IPS DF 6.9 (cell line): ENCODE measurements around the gene ITPK1.

Source experiments
- DNase-seq: peaks from one replicate; pipeline ENCODE4 v3.0.0-alpha.2; 2013; ENCODE audit warnings: low read depth, low spot score
- H3K27ac ChIP-seq: one replicate; pipeline ENCODE4 v1.5.1; 2013; ENCODE audit warnings: low read length, control low read depth
- H3K27me3 ChIP-seq: 2 replicates; pipeline ENCODE4 v1.6.1; 2013; ENCODE audit warnings: mild to moderate bottlenecking, low read length; ENCODE audit not compliant: control insufficient read depth, insufficient read depth
- H3K36me3 ChIP-seq: 2 replicates; pipeline ENCODE4 v1.6.1; 2013; ENCODE audit warnings: low read length; ENCODE audit not compliant: control insufficient read depth, insufficient read depth
- H3K4me1 ChIP-seq: 2 replicates; pipeline ENCODE4 v1.6.1; 2013; ENCODE audit warnings: low read length; ENCODE audit not compliant: control insufficient read depth, insufficient read depth
- H3K4me3 ChIP-seq: 2 replicates; pipeline ENCODE4 v1.5.1; 2013; ENCODE audit warnings: mild to moderate bottlenecking, low read length
- H3K9me3 ChIP-seq: 2 replicates; pipeline ENCODE4 v1.6.1; 2013; ENCODE audit warnings: low read length, inconsistent platforms; ENCODE audit not compliant: control insufficient read depth, insufficient read depth
- WGBS: extraction: QIAGEN DNeasy Blood & Tissue Kit; methylation state at CpG from one replicate; pipeline ENCODE4 v1.1.7; 2013; ENCODE audit warnings: mixed read lengths, missing lambda C conversion rate; ENCODE audit not compliant: insufficient read length, insufficient coverage; 5-methylcytosine and 5-hydroxymethylcytosine counted together

ITPK1 gene

DNA sequence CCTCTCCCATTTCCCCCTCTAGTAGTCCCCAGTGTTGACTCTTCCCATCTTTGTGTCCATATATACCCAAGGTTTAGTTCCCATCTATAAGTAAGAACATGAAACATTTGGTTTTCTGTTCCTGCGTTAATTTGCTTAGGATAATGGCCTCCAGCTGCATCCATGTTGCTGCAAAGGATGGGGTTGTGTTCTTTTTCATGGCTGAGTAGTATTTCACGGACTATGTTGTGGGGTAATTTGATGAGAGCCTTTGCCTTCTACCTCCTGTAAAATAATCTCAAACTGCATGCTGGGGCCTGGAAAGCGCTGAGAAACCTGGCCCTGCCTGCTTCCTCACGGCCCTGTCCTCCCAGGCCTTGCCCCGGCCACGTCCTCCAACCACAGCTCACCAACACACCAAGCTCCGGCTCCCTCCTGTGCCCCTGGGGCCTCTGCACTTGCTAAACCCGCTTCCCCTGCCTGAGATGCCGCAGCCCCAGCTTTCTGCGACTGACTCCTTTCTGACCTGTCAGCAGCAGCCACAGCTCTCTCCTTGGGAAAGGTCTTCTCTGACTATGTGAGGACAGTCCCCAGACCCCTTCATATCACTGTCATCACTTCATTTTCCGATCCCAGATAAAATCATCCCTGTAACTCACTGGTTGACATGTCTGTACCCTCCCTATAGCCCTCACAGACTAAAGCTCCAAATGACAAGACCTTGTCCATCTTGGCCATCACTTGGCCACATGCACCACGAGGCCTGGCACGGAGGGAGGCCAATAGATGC is 19.8 kb downstream of the ITPK1 start:
- WGBS, result no CpG with 5 or more reads among the region's 13 CpGs

DNA sequence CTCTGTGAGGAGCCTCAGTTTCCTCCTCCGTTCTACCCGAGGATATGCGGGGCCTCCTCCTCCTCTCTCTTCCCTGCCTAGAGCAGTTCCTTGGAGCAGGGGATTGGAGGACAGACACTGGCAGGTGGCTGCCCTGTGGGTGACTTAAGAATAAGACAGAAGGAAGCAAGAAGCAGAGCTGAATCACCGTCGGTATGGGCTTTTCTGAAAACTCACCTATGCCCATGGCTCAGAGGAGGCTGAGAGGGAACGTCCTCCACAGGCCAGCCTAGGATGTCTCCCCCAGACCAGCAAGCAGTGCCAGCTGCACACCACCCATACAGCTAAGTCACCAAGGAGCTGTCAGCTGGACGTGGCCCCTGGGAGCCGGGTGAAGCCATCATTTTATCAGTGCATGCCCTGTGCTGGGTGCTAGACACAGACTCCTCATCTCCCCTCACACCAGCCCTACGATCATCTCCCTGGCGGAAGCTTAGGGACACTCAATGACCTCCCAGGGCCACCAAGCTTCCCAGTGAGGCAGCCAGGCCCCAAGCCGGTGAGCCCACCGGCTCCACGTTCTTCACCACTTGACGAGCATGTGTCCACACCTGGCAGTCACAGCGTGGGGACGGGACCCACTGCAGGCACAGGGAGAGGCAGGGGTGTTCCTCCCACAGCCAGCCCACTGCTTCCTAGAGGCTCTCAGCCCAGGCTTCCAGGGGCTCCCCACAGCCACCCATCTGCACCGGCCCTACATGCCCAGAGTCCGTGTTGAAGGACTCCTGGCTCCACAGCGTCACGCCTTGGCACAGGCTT is 21.4 kb downstream of the ITPK1 start:
- Histone ChIP-seq H3K27ac (no peak overlapping the region), H3K4me3 (no peak overlapping the region), H3K4me1 (peaks cover 4% of the 10 kb centered on the region), H3K9me3 (no peaks in the 10 kb centered on the region), H3K27me3 (no peaks in the 10 kb centered on the region), H3K36me3 (no peaks in the 10 kb centered on the region)
- WGBS, result no CpG with 5 or more reads among the region's 20 CpGs
- no peak for DNase-seq

More for the DNA sequence above, 19.8 kb downstream of the ITPK1 start:
- H3K4me1 ChIP-seq, result peaks cover 4% of the 10 kb centered on the region
- H3K9me3 ChIP-seq, result no peaks in the 10 kb centered on the region
- H3K27me3 ChIP-seq, result no peaks in the 10 kb centered on the region
- no peaks in the 10 kb centered on the region for H3K36me3 ChIP-seq
- H3K27ac ChIP-seq, result no peak overlapping the region
- DNase-seq, result no peak
- H3K4me3 ChIP-seq, result no peak overlapping the region

DNA sequence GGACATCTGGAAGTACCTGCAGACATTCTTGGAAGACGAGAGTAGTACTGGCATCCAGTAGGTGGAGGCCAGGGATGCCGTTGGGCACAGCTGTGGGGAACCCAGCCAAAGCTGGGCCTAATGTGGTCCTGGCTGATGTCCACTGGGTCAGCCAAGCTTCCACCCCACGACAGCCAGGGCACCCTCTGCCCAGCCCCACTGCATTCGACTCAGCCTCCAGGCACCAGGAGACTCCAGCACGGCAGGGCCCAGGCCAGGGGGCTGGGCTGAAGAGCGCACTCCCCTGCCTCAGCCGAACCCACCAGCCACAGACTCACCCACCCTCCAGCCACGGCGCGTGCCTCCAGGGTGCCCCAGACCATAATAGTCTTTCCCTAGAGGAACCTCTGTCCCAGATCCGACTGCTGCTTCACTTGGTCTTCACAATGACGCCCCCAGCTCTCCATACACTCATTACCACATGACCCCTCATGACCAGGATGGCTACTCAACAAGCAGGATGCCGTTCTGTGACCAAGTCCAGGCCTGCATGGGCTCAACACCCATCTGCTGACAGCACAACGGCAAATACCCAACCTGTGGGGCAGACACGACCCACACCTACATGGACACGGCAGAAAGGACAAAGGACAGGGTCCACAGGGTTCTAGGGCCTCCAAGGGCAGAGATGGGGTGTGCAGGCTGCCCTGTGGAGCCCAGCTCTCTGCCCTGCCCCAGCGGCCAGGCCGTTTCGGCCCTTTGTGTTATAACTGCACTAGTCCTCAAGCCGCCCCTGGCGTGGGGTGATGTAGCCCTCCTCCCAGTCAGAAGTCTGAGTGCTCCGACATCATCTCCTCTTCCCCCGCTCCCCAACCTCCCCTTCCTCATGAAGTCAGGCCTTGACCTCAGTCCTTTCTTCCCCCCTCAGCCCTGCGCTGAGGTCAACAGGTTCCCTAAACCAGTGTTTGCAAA is 22.8 kb downstream of the ITPK1 start:
- Histone ChIP-seq H3K9me3 (no peaks in the 10 kb centered on the region), H3K27me3 (no peaks in the 10 kb centered on the region), H3K4me1 (peaks cover 4% of the 10 kb centered on the region), H3K36me3 (no peaks in the 10 kb centered on the region), H3K27ac (no peak overlapping the region), H3K4me3 (no peak overlapping the region)
- WGBS, result no CpG with 5 or more reads among the region's 24 CpGs
- no peak for DNase-seq

DNA sequence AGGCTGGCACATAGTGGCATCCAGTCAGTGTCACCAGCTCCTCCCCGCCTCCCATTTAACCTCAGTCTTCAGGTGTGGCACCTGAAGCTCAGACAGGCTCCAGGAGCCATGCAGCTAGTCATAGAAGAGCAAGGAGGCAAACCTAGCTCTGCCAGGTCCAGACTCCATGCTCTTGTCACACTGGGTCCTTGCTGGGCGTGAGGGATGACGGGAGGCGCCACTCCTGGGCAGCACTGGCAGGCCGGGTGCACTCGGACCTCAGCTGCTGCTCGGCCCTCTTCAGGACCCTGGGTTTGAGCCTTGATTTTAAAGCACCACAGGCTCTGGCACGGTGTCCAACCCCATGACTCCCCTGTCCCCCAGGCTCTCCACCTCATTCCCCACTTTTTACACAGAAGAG is 24.1 kb downstream of the ITPK1 start:
- Histone ChIP-seq H3K9me3 (no peaks in the 10 kb centered on the region), H3K4me3 (no peak overlapping the region), H3K4me1 (peaks cover 4% of the 10 kb centered on the region), H3K36me3 (no peaks in the 10 kb centered on the region), H3K27me3 (no peaks in the 10 kb centered on the region), H3K27ac (no peak overlapping the region)
- WGBS, result no CpG with 5 or more reads among the region's 8 CpGs
- no peak for DNase-seq

DNA sequence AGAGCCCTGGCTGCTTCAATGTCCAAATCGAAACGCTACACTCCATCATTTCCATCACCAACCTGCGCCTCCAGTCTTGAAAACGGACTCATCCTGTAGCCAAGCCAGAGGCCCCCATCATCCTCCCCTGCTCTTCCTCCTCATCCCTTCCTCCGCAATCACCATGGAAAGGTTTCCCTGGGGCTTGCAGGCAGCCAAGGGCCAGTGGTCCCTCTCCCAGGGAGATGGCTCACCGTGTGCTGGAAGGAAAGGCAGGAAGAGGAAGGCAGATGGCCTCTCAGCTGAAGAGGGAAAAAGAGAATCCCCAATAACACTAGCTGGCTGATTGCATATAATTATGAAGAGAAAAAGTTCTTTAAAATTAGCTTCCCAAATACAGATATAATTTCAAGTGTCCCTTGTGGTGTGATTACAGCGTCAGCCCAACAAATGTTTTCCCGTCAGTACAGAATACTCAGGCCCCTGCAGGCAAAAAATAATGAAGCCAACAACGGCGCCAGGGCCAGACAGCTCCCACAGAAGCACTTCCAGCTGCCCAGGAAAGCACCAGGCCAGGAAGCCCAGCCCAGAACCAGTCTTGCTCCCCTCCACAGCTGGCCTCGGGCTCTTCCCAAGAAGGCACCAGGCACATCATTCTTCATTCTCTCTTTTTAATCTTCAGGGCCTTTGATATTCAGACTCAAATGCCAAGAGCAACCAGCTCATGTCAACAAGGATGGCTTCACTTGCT is 24.7 kb downstream of the ITPK1 start:
- H3K4me1 ChIP-seq, result peaks cover 9% of the 10 kb centered on the region

DNA sequence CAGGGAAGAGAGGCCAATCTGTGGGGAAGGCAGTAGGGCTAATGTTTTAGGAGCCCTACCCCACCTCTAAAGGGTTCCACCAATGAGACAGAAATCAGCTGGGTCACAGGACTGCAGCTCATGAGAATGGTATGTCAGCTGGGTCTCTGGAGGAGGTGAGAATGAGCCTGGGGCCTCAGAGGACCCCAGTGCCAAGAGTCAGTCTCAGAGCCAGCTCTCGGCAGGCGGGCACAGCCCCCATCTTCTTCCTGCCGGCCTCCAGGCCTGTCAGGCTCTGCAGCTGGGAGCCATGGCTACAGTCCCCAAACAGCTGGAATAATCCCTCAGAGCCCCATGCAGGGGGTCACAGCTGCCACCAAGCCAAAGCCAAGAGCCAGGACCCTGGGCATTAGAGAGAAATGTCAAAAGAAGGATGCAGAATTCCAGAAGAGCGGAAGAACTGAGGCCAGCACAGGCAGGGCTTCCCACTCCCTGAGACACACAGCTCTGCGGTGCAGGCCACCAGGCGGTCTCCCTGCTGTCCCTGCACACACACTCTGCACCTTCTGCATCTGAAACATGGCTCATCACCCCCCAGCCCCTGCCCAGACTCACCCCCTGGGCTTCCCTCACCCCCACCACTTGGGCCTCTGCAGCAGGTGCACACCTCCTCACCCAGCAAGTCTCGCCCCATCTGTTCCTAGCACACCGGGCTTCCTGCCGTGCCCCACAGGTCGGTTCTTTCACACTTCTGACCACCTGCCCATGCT is 26.0 kb downstream of the ITPK1 start:
- Histone ChIP-seq H3K36me3 (no peaks in the 10 kb centered on the region), H3K9me3 (no peaks in the 10 kb centered on the region), H3K27me3 (no peaks in the 10 kb centered on the region), H3K4me1 (peaks cover 9% of the 10 kb centered on the region), H3K4me3 (no peak overlapping the region), H3K27ac (no peak overlapping the region)
- no CpG with 5 or more reads among the region's 10 CpGs for WGBS
- no peak for DNase-seq

More for the DNA sequence above, 24.7 kb downstream of the ITPK1 start:
- Histone ChIP-seq H3K27ac (no peak overlapping the region), H3K27me3 (no peaks in the 10 kb centered on the region), H3K36me3 (no peaks in the 10 kb centered on the region), H3K4me3 (no peak overlapping the region), H3K9me3 (no peaks in the 10 kb centered on the region)
- WGBS, result no CpG with 5 or more reads among the region's 11 CpGs
- no peak for DNase-seq

DNA sequence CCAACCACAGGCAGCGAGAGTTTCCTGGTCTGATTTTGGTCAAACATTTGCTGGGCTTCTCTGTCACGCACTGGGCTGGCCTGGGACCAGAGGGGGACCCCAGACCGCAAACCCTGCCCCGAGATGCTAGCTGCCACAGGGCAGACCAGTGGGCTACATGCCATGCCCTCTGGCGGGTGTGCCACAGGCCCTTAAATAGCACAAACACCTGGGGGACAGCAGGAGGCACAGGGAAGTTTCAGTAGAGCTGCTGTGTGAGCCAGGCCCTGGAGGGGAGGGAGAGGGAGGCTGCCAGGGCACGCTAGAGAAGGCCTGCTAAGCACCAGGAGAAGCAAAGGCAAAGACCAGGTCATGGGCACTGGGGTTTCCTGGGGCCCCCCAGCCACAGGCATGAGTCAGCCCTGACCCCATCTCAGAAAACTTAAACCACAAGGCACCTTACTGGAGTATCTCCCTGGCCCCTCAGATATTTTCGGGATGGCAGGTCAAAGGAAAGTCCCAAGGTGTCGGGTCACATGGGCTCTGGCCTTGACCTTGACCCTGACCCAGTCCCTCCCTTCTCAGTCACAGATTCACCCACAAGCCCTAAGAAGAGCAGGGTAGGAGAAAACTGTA is 29.2 kb downstream of the ITPK1 start:
- Histone ChIP-seq H3K36me3 (no peaks in the 10 kb centered on the region), H3K27me3 (no peaks in the 10 kb centered on the region), H3K4me1 (peaks cover 7% of the 10 kb centered on the region), H3K27ac (no peak overlapping the region), H3K4me3 (no peak overlapping the region), H3K9me3 (no peaks in the 10 kb centered on the region)
- WGBS, result no CpG with 5 or more reads among the region's 8 CpGs
- DNase-seq, result no peak

DNA sequence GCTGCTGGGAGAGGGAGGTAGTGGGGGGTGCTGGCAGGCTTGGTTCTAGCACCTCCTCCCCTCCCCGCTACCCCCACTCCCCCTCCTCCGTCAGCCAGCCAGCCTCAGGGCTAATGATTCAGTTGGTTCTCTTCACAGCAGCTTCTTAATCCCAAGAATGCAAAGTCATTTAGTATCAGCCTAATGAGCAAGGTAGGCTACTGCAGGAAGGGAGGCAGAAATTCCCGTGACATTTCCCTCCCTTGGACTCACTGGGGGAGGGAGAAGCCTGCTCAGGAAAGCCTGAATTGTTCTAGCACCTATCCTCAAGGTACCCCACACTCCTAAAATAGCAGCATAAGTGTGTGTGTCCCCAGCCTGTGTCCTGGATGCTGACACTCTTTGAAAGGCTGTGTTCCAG is 29.8 kb downstream of the ITPK1 start:
- no peak overlapping the region for H3K4me3 ChIP-seq
- no CpG with 5 or more reads among the region's 3 CpGs for WGBS
- peaks cover 5% of the 10 kb centered on the region for H3K4me1 ChIP-seq
- DNase-seq, result no peak
- H3K27me3 ChIP-seq, result no peaks in the 10 kb centered on the region
- no peaks in the 10 kb centered on the region for H3K9me3 ChIP-seq
- no peaks in the 10 kb centered on the region for H3K36me3 ChIP-seq
- no peak overlapping the region for H3K27ac ChIP-seq
